IMR-90 (cell line): ENCODE measurements around the gene REC114. TPM values are rescaled to one million over a fixed set of nuclear protein-coding genes. Genes with fewer than 3 reads are reported as not detected.

Experiments used
- ATAC-seq: fragments of 200-7000 bp; cut with Tn5 transposase; 2 replicates; pipeline ENCODE4 v1.9.1; 2020; ENCODE audit warnings: low read depth, mild to moderate bottlenecking, moderate library complexity
- BruUV-seq: library from RNA; stranded (reverse); fragments of 400-500 nt; replicated peaks from 2 replicates; lab custom pipeline; 2021; lab: Mats Ljungman, UMichigan
- CTCF ChIA-PET: fragments of 300-600 bp; formaldehyde crosslinking; extraction: SDS; loops from one replicate; lab custom pipeline; 2021; ENCODE audit warnings: antibody characterized with exemption; lab: Yijun Ruan, JAX
- POLR2A ChIA-PET: fragments of 300-600 bp; sonication (Branson Sonifier 250); formaldehyde crosslinking; loops from one replicate; lab custom pipeline; 2022; ENCODE audit warnings: antibody characterized with exemption; ENCODE audit not compliant: unreplicated experiment; lab: Charles Lee
- DNase-seq: peaks from one replicate; pipeline ENCODE4 v3.0.0; 2013
- H2AFZ ChIP-seq: replicated peaks from 2 replicates; pipeline ENCODE3; 2013; ENCODE audit warnings: low read length, mild to moderate bottlenecking; ENCODE audit not compliant: poor library complexity
- H2AK5ac ChIP-seq: 2 replicates; pipeline ENCODE4 v1.6.1; 2013; ENCODE audit warnings: low read depth, low read length, inconsistent platforms
- H2AK9ac ChIP-seq: replicated peaks from 2 replicates; pipeline ENCODE3; 2013; ENCODE audit warnings: mild to moderate bottlenecking, low read depth, low read length, moderate library complexity; ENCODE audit not compliant: poor library complexity
- H2BK120ac ChIP-seq: 2 replicates; pipeline ENCODE4 v1.6.1; 2013; ENCODE audit warnings: low read depth, low read length, inconsistent platforms
- H2BK15ac ChIP-seq: 3 replicates; pipeline ENCODE4 v1.6.1; 2013; ENCODE audit warnings: low read depth, low read length, inconsistent platforms
- H2BK20ac ChIP-seq: 2 replicates; pipeline ENCODE4 v1.6.1; 2013; ENCODE audit warnings: low read depth, mild to moderate bottlenecking, inconsistent platforms, low read length, moderate library complexity
- H2BK5ac ChIP-seq: 2 replicates; pipeline ENCODE4 v1.6.1; 2013; ENCODE audit warnings: mild to moderate bottlenecking, low read depth, low read length, inconsistent platforms; ENCODE audit not compliant: poor library complexity, severe bottlenecking
- H3K14ac ChIP-seq: replicated peaks from 2 replicates; pipeline ENCODE4 v1.6.1; 2013; ENCODE audit warnings: low read depth, low read length, inconsistent platforms
- H3K18ac ChIP-seq: 2 replicates; pipeline ENCODE4 v1.6.1; 2013; ENCODE audit warnings: low read depth, low read length, control low read depth
- H3K23ac ChIP-seq: 2 replicates; pipeline ENCODE4 v1.6.1; 2013; ENCODE audit warnings: low read depth, low read length, inconsistent platforms
- H3K27ac ChIP-seq: 2 replicates; pipeline ENCODE4 v1.5.1; 2013; ENCODE audit warnings: mild to moderate bottlenecking, control low read depth, low read length; ENCODE audit not compliant: insufficient read depth
- H3K27me3 ChIP-seq: 2 replicates; pipeline ENCODE4 v1.6.1; 2013; ENCODE audit warnings: low read length; ENCODE audit not compliant: control insufficient read depth, insufficient read depth
- H3K36me3 ChIP-seq: 2 replicates; pipeline ENCODE4 v1.6.1; 2013; ENCODE audit warnings: low read length, mixed read lengths; ENCODE audit not compliant: control insufficient read depth, insufficient read depth
- H3K4ac ChIP-seq: 2 replicates; pipeline ENCODE4 v1.6.1; 2013; ENCODE audit warnings: low read depth, low read length, inconsistent platforms
- H3K4me1 ChIP-seq: 2 replicates; pipeline ENCODE4 v1.6.1; 2013; ENCODE audit warnings: low read length, mixed read lengths; ENCODE audit not compliant: control insufficient read depth, insufficient read depth
- H3K4me2 ChIP-seq: 2 replicates; pipeline ENCODE4 v1.6.1; 2013; ENCODE audit warnings: low read depth, mild to moderate bottlenecking, control low read depth, low read length, moderate library complexity
- H3K4me3 ChIP-seq: 2 replicates; pipeline ENCODE4 v1.5.1; 2013; ENCODE audit warnings: low read depth, mild to moderate bottlenecking, control low read depth, low read length, moderate library complexity; ENCODE audit not compliant: insufficient read depth
- H3K56ac ChIP-seq: 2 replicates; pipeline ENCODE4 v1.6.1; 2013; ENCODE audit warnings: low read length, inconsistent platforms; ENCODE audit not compliant: insufficient read depth; ENCODE audit errors: extremely low read depth
- H3K79me1 ChIP-seq, 2 experiments: 2 replicates each; pipeline ENCODE4 v1.6.1; 2013; ENCODE audit warnings: low read length in 2 of 2, inconsistent platforms in 1 of 2, low read depth in 1 of 2
- H3K9ac ChIP-seq: 2 replicates; pipeline ENCODE4 v1.6.1; 2013; ENCODE audit warnings: low read depth, low read length, control low read depth
- H3K9me1 ChIP-seq: 2 replicates; pipeline ENCODE4 v1.6.1; 2013; ENCODE audit warnings: low read length, inconsistent platforms; ENCODE audit not compliant: insufficient read depth
- H3K9me3 ChIP-seq: 2 replicates; pipeline ENCODE4 v1.6.1; 2013; ENCODE audit warnings: low read length; ENCODE audit not compliant: control insufficient read depth, insufficient read depth
- H4K20me1 ChIP-seq: 2 replicates; pipeline ENCODE4 v1.6.1; 2013; ENCODE audit warnings: low read length, inconsistent platforms; ENCODE audit not compliant: insufficient read depth
- H4K5ac ChIP-seq: 2 replicates; pipeline ENCODE4 v1.6.1; 2013; ENCODE audit warnings: mild to moderate bottlenecking, low read depth, low read length, control low read depth
- H4K8ac ChIP-seq, 2 experiments: 2 replicates each; pipeline ENCODE4 v1.6.1; 2013; ENCODE audit warnings: low read depth in 2 of 2, low read length in 2 of 2, control low read depth in 1 of 2, inconsistent platforms in 1 of 2
- H4K91ac ChIP-seq: 2 replicates; pipeline ENCODE4 v1.6.1; 2013; ENCODE audit warnings: low read depth, low read length, inconsistent platforms; ENCODE audit not compliant: insufficient read depth
- BHLHE40 ChIP-seq: fragments of 150-350 bp; IDR thresholded peaks from 2 replicates; pipeline ENCODE4 v1.6.1; 2016; ENCODE audit warnings: mild to moderate bottlenecking, low read depth, low read length
- CEBPB ChIP-seq: IDR thresholded peaks from 2 replicates; pipeline ENCODE4 v1.6.1; 2012; ENCODE audit warnings: low read depth, low read length, improper control_type of control experiment
- CHD1 ChIP-seq: IDR thresholded peaks from 2 replicates; pipeline ENCODE4 v1.6.1; 2012; ENCODE audit warnings: low read depth, low read length, improper control_type of control experiment
- CTCF ChIP-seq: conservative IDR thresholded peaks from 2 replicates; pipeline ENCODE4 v1.5.1; 2012; ENCODE audit warnings: mild to moderate bottlenecking, low read depth, low read length, improper control_type of control experiment
- ELK1 ChIP-seq: fragments of 150-350 bp; IDR thresholded peaks from 2 replicates; pipeline ENCODE4 v1.6.1; 2016; ENCODE audit warnings: low read depth, mild to moderate bottlenecking, low read length, moderate library complexity, borderline replicate concordance
- FOS ChIP-seq: fragments of 150-350 bp; IDR thresholded peaks from 2 replicates; pipeline ENCODE4 v1.6.1; 2016; ENCODE audit warnings: low read depth, low read length
- MAFK ChIP-seq: IDR thresholded peaks from 2 replicates; pipeline ENCODE4 v1.6.1; 2012; ENCODE audit warnings: low read depth, low read length, improper control_type of control experiment
- MAZ ChIP-seq: IDR thresholded peaks from 2 replicates; pipeline ENCODE4 v1.6.1; 2012; ENCODE audit warnings: low read depth, mild to moderate bottlenecking, low read length, improper control_type of control experiment, moderate library complexity, borderline replicate concordance
- MXI1 ChIP-seq: IDR thresholded peaks from 2 replicates; pipeline ENCODE4 v1.6.1; 2012; ENCODE audit warnings: low read depth, mild to moderate bottlenecking, low read length, moderate library complexity, borderline replicate concordance
- NFE2L2 ChIP-seq: fragments of 150-350 bp; IDR thresholded peaks from 2 replicates; pipeline ENCODE4 v1.6.1; 2016; ENCODE audit warnings: low read depth, mild to moderate bottlenecking, low read length
- POLR2A ChIP-seq: IDR thresholded peaks from 2 replicates; pipeline ENCODE4 v1.6.1; 2012; ENCODE audit warnings: mild to moderate bottlenecking, low read depth, low read length
- RAD21 ChIP-seq: IDR thresholded peaks from 2 replicates; pipeline ENCODE4 v1.6.1; 2012; ENCODE audit warnings: low read length, improper control_type of control experiment
- RCOR1 ChIP-seq: IDR thresholded peaks from 2 replicates; pipeline ENCODE4 v1.6.1; 2012; ENCODE audit warnings: mild to moderate bottlenecking, low read length, improper control_type of control experiment; ENCODE audit not compliant: insufficient replicate concordance
- RFX5 ChIP-seq: IDR thresholded peaks from 2 replicates; pipeline ENCODE4 v1.8.0; 2012; ENCODE audit warnings: low read depth, mild to moderate bottlenecking, low read length, moderate library complexity
- SMC3 ChIP-seq: fragments of 150-350 bp; IDR thresholded peaks from 2 replicates; pipeline ENCODE4 v1.6.1; 2016; ENCODE audit warnings: low read depth, mild to moderate bottlenecking, antibody characterized with exemption, low read length, moderate library complexity
- USF2 ChIP-seq: fragments of 150-350 bp; IDR thresholded peaks from 2 replicates; pipeline ENCODE4 v1.6.1; 2017; ENCODE audit warnings: mild to moderate bottlenecking, antibody characterized with exemption, low read length, low read depth
- WGBS, 2 experiments: methylation state at CpG; one replicate each; pipeline versions ENCODE4 v1.1.5 to v1.1.7; 2013; ENCODE audit warnings: missing lambda C conversion rate in 2 of 2; ENCODE audit not compliant: insufficient read length in 1 of 2; ENCODE audit errors: extremely low coverage in 2 of 2; 5-methylcytosine and 5-hydroxymethylcytosine counted together
- dilution Hi-C: fragments of 300-500 bp; cut with HindIII; formaldehyde crosslinking; loops from one replicate; pipeline ENCODE4 v1.14.3; 2018; ENCODE audit warnings: low sequenced_read_pairs; ENCODE audit not compliant: unreplicated experiment
- in situ Hi-C: fragments of 300-500 bp; cut with MboI; formaldehyde crosslinking; loops from 3 replicates; pipeline ENCODE4 v1.14.3; 2019; ENCODE audit warnings: low sequenced_read_pairs, inconsistent platforms, mixed read lengths
- intact Hi-C: fragments of 100-400 bp; cut with micrococcal nuclease; formaldehyde crosslinking; loops from 2 replicates; pipeline ENCODE4 v1.10.0; 2022
- polyA plus RNA-seq, 3 experiments: library from polyadenylated mRNA; depleted of rRNA; stranded (reverse); fragments of >200 nt; gene quantifications; 2 replicates each; pipeline ENCODE4 v1.2.3, GENCODE V29; 2012; ENCODE audit warnings: low replicate concordance in 1 of 3
- total RNA-seq: library from RNA; depleted of rRNA; stranded (reverse); fragments of >200 nt; gene quantifications from 2 replicates; pipeline ENCODE4 v1.2.3, GENCODE V29; 2012

REC114 gene
- total and polyA plus RNA-seq, 2 of the 4 experiments (the other 2 are of a cell fraction): not detected

- no peak overlapping the region for H3K27ac ChIP-seq
- no peak overlapping the region for H4K91ac ChIP-seq
- no peak overlapping the region for H3K4ac ChIP-seq
- H3K23ac ChIP-seq: no peak overlapping the region
- H2BK120ac ChIP-seq: no peak overlapping the region
- no peak overlapping the region for H2AK5ac ChIP-seq
- H3K79me1 ChIP-seq: no peaks in the 10 kb centered on the region
- CTCF ChIA-PET: no interaction called here
- H4K5ac ChIP-seq: no peak overlapping the region
- no peak overlapping the region for H3K4me3 ChIP-seq
- no peak for ATAC-seq
- H3K18ac ChIP-seq: no peak overlapping the region
- no TSS peak for BruUV-seq
- H2AK9ac ChIP-seq: no peak overlapping the region
- H3K36me3 ChIP-seq: no peaks in the 10 kb centered on the region
- no peaks in the 10 kb centered on the region for H3K4me1 ChIP-seq
- no peak overlapping the region for H2BK20ac ChIP-seq
- H3K9me3 ChIP-seq: no peaks in the 10 kb centered on the region
- no CpG with 5 or more reads among the region's 3 CpGs for WGBS, 2 experiments
- DNase-seq: no peak
- TF ChIP-seq FOS (no peak), BHLHE40 (no peak), POLR2A (no peak), USF2 (no peak), MXI1 (no peak), RAD21 (no peak), RCOR1 (no peak), SMC3 (no peak), MAFK (no peak), CEBPB (no peak), MAZ (no peak), RFX5 (no peak), ELK1 (no peak), CTCF (no peak), CHD1 (no peak), NFE2L2 (no peak)
- H3K9me1 ChIP-seq: no peaks in the 10 kb centered on the region
- H4K8ac ChIP-seq: no peak overlapping the region
- dilution Hi-C loops: no loop called here
- peaks cover 24% of the 10 kb centered on the region for H3K27me3 ChIP-seq
- no peak overlapping the region for H2BK5ac ChIP-seq
- H4K20me1 ChIP-seq: no peaks in the 10 kb centered on the region
- no peak overlapping the region for H3K9ac ChIP-seq
- H3K56ac ChIP-seq: no peak overlapping the region
- H2AFZ ChIP-seq: no peak overlapping the region
- in situ Hi-C loops: no loop called here
- intact Hi-C loops: no loop called here
- POLR2A ChIA-PET: no interaction called here
- no peak overlapping the region for H2BK15ac ChIP-seq
- no peak overlapping the region for H3K4me2 ChIP-seq
- H3K14ac ChIP-seq: no peak overlapping the region
Observed at GRCh38 chr15:73440571-73440970, 2.4 kb upstream of the REC114 start.
